KOPT-K1 (cell line): Measurements from ENCODE around the gene SCNM1.
"Not testable (repeated sequence)": the region's sequence is repeated elsewhere in the genome, so short reads cannot be mapped to it uniquely, and the experiment has no call there.

ENCODE experiments used
- H3K27ac ChIP-seq: fragments of 200-600 bp; sonication (generic); 2 replicates; pipeline ENCODE4 v1.5.1; 2016; ENCODE audit warnings: antibody characterized with exemption, mild to moderate bottlenecking, low read depth, low read length; ENCODE audit not compliant: poor library complexity, severe bottlenecking
- H3K36me3 ChIP-seq: fragments of 200-600 bp; sonication (generic); 2 replicates; pipeline ENCODE4 v1.5.1; 2017; ENCODE audit warnings: antibody characterized with exemption, mild to moderate bottlenecking, low read length, moderate library complexity; ENCODE audit not compliant: insufficient read depth
- H3K9me3 ChIP-seq: fragments of 200-600 bp; sonication (generic); 2 replicates; pipeline ENCODE4 v1.5.1; 2017; ENCODE audit warnings: antibody characterized with exemption, low read length, mild to moderate bottlenecking; ENCODE audit not compliant: insufficient read depth, poor library complexity, severe bottlenecking

SCNM1 gene

DNA sequence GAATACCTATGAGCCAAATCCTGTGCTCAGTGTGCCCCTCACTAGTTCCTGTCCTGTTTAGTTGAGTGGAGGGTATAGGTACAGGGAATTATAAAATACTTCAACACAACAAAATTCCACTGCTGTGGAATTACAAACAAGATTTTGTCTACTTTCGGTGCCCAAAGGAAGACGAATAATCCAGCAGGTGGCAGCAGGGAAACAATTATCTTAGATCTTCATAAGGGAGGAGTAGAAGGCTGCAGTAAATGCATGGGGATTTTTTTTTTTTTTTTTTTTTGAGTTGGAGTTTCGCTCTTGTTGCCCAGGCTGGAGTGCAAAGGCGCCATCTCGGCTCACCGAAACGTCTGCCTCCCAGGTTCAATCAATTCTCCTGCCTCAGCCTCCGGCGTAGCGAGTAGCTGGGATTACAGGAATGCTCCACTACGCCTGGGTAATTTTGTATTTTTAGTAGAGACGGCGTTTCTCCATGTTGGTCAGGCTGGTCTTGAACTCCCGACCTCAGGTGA, 30.4 kb downstream of the SCNM1 start:
- Histone ChIP-seq H3K27ac (no peak overlapping the region), H3K36me3 (0 out of 2 replicates have a peak, but pooled peaks cover under 1% of the 10 kb centered on the region), H3K9me3 (no peaks in the 10 kb centered on the region)

DNA sequence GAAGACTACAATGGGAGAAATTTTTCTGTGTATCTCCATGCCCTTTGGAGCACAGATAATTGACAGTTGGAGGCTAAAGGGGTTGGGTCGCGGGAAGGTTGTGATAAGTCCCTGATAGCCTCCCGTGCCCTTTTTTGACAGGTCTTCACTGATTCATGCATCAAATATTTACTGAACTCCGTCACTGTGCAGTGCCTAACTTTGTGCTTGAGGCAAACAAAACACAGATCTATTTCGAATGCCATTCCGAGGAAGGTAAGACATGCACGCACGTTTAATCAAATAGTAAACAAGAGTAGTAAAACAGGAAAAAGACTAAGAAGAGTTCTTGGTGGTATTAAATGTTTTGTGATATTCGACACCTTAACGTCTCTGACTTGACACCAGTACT, 31.9 kb downstream of the SCNM1 start:
- Histone ChIP-seq H3K27ac (peak overlapping the region; percentile 82), H3K36me3 (peaks cover 15% of the 10 kb centered on the region), H3K9me3 (no peaks in the 10 kb centered on the region)

DNA sequence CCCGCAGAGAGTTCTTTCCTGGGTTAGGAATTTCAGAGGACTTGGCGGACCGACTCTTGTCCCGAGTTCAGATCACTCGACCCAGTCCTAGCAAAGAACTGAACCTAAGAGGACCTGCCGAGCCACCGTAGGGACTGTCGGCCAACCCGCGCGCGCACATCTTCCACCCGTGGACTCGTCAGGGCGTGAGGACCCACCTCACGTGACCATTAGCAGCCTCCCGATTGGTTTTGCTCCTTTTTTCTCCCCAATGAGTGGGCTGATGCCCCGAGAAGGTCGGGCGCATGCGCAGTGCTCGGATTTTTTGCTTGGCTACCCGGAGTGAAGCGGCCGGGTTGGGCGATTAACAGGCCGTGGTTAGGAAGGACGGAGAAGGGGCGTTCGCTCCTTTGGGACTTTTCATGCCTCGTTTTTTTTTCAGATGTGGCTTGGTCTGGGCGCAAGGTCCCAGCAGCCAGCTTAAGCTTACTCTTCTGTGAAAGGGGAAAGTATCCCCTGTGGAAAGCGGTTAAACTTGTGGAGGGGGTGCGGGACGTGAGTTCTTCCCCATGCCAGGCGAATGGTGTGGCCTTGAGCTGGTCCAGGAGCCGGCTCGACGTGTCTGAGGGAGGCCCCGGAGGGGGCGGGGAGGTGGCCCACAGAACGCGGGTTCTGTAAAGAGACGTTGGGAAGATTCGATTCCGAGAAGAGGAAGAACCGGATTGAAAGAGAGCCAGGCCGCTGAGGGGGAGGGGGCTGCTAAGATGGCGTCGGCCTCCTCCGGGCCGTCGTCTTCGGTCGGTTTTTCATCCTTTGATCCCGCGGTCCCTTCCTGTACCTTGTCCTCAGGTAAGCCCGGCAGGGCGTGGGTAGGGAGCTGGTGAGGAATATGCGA, 32.5 kb downstream of the SCNM1 start, which contains the start of gene PIP5K1A:
Gene PIP5K1A, plus strand, starts transcription at position 299 of the 874 bp plus-strand sequence. Its CDS starts 445 bp downstream, at position 744.
- H3K9me3 ChIP-seq, result no peaks in the 10 kb centered on the region
- peaks cover 22% of the 10 kb centered on the region for H3K36me3 ChIP-seq
- peak within 1 kb of the TSS; percentile 82 for H3K27ac ChIP-seq

DNA sequence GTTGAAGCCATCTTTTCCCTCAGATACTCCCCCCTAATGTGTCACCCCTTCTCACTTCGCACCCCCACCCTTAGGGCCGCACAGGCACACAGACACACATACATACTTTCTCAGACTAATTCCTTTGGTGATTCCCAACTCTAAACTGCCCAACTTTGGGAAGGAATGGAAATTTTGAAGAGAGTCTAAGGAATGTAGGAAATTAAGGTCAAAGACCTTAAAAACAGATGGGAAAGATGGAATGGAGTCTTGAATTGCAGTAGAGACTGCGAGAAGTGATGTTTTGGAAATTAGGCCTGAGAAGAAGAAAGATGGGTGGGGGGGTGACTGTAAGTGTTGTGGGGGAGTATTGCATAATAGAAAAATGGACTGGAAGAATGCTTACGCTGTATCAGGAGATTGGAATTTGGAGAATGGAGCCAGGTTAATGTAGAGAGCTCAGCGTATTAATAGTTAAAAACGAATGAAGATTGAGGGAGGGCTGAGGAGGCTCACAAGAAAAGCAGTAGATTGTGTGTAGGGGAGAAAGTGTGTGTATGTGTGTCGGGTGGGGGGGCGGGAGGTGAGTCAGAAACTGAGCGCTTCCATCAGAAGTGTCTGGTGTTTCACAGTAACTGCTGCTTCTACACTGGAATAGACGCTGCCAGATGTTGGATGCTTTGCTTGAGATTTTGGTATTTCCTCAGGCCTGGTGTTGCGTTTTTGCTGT, 34.1 kb downstream of the SCNM1 start:
- peaks cover 37% of the 10 kb centered on the region for H3K36me3 ChIP-seq
- H3K27ac ChIP-seq, result peak overlapping the region; percentile 82
- no peaks in the 10 kb centered on the region for H3K9me3 ChIP-seq

DNA sequence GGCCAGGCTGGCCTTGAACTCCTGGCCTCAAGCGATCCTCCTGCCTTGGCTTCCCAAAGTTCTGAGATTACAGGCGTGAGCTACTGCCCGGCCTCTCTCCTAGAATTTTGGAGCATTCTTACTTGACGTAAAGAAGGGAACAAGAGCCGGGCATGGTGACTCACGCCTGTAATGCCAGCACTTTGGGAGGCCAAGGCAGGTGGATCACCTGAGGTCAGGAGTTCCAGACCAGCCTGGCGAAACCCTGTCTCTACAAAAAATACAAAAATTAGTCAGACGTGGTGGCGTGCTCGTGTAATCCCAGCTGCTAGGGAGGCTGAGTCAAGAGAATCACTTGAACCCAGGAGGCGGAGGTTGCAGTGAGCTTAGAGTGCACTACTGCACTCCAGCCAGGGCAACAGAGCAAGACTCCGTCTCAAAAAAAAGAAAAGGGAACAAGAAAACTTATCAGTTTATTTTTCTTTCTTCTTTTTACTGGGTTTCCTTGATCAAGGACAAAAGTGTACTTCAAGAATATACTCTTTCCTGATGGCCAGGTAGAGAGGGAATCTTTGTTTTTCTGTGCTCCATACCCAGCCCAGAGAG, 39.5 kb downstream of the SCNM1 start:
- H3K9me3 ChIP-seq, H3K27ac ChIP-seq: not testable (repeated sequence)
- H3K36me3 ChIP-seq, result peaks cover 91% of the 10 kb centered on the region

DNA sequence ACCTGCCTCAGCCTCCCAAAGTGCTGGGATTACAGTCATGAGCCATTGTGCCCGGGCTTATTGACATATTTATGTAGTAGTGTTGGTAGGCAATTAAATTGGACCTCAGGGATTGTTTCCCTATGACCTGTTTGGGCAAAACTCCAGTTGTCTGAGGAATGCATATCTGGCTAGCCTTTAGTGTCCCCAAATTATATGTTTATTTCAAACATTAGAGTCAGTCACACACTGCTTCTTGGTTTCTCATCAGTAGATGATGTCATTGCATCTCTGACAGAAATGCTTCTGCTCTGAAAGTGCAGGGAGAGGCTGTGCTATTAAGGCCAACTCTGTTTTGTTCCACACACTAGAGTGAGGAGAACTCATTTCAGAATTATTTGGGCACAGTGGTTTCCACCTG, 44.9 kb downstream of the SCNM1 start:
- no peaks in the 10 kb centered on the region for H3K9me3 ChIP-seq
- peaks cover 87% of the 10 kb centered on the region for H3K36me3 ChIP-seq
- no peak overlapping the region for H3K27ac ChIP-seq

DNA sequence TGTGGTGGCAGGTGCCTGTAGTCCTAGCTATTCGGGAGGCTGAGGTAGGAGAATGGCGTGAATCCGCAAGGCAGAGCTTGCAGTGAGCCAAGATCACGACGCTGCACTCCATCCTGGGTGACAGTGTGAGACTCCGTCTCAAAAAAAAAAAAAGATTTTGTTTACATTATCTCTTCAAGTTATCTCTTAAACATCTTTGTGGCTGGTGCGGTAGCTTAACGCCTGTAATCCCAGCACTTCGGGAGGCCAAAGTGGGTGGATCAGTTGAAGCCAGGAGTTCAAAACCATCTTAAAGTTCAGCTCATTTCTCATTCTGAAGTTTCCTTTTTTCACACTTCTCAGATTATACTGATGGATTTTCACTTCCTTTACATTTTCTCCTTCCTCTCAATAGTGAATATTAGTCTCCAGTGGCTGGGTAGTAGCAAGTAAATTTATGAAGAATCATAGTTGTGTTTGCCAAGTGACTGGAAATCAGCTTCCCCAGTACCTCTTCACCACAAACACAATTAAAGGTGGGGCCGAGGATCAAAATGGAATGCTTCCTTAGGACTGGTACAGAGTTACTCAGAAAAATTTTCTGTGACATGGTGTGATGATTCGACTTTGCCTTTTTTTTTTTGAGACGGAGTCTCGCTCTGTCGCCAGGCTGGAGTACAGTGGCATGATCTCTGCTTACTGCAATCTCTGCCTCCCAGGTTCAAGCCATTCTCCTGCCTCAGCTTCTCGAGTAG, 46.2 kb downstream of the SCNM1 start:
- Histone ChIP-seq H3K36me3 (peaks cover 83% of the 10 kb centered on the region), H3K9me3 (no peaks in the 10 kb centered on the region), H3K27ac (no peak overlapping the region)

DNA sequence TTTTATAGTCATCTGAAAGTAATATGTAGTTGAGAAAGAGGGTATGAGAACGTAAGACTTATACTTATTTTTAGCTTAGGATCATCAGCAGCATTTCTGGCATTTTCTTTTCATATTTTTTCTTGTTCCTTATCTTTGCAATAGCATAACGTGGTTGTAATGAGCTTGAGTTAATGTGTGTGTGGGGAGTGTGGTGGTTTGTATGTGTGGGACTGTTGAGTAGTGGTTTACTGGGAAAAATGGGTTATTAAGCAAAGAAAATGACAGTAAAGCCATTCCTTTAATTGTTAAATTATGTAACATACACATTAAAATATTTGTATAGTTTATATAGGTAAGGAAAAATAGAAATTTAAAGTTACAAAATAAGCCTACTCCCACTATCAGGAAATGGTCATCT, 47.6 kb downstream of the SCNM1 start:
- Histone ChIP-seq H3K9me3 (no peaks in the 10 kb centered on the region), H3K27ac (no peak overlapping the region), H3K36me3 (peaks cover 78% of the 10 kb centered on the region)
